MCF 10A (cell line): ENCODE results near the gene IHH. TPM values are rescaled to one million over a fixed set of nuclear protein-coding genes. Genes with fewer than 3 reads are reported as not detected.

Experiments
- BruUV-seq: library from RNA; stranded (reverse); fragments of 400-500 nt; replicated peaks from 2 replicates; lab custom pipeline; 2021; lab: Mats Ljungman, UMichigan
- CTCF ChIA-PET: fragments of 300-600 bp; sonication (Branson Sonifier 250); formaldehyde crosslinking; extraction: SDS; loops from one replicate; lab custom pipeline; 2021; ENCODE audit warnings: antibody characterized with exemption, inconsistent platforms; lab: Yijun Ruan, JAX
- POLR2A ChIA-PET: fragments of 300-600, 350-650 bp; sonication (Branson Sonifier 250); formaldehyde crosslinking; extraction: SDS; loops from one replicate; lab custom pipeline; 2020; ENCODE audit warnings: antibody characterized with exemption, inconsistent platforms; lab: Yijun Ruan, JAX
- DNase-seq: peaks from one replicate; pipeline ENCODE4 v3.0.0-alpha.2; 2018; ENCODE audit not compliant: unreplicated experiment
- H3K27ac Mint-ChIP-seq: one replicate; pipeline ENCODE4 v1.8.0; 2022; ENCODE audit warnings: mild to moderate bottlenecking, low read depth, mixed read lengths; ENCODE audit not compliant: unreplicated experiment
- H3K27me3 Mint-ChIP-seq: one replicate; pipeline ENCODE4 v1.8.0; 2022; ENCODE audit warnings: mixed read lengths; ENCODE audit not compliant: insufficient read depth, unreplicated experiment
- H3K36me3 Mint-ChIP-seq: one replicate; pipeline ENCODE4 v1.8.0; 2022; ENCODE audit warnings: mild to moderate bottlenecking, moderate library complexity, mixed read lengths; ENCODE audit not compliant: insufficient read depth, unreplicated experiment
- H3K4me1 Mint-ChIP-seq: one replicate; pipeline ENCODE4 v1.8.0; 2022; ENCODE audit warnings: mixed read lengths; ENCODE audit not compliant: insufficient read depth, unreplicated experiment
- H3K4me3 Mint-ChIP-seq: one replicate; pipeline ENCODE4 v1.8.0; 2022; ENCODE audit warnings: mild to moderate bottlenecking, moderate library complexity, mixed read lengths; ENCODE audit not compliant: unreplicated experiment
- H3K9me3 Mint-ChIP-seq: one replicate; pipeline ENCODE4 v1.8.0; 2022; ENCODE audit warnings: mixed read lengths; ENCODE audit not compliant: unreplicated experiment
- intact Hi-C: fragments of 100-400 bp; cut with micrococcal nuclease; formaldehyde crosslinking; loops from 2 replicates; pipeline ENCODE4 v1.14.1; 2022
- total RNA-seq: library from RNA; stranded (reverse); gene quantifications from 2 replicates; pipeline ENCODE4 v1.2.3, GENCODE V29; 2022
- TF ChIP-seq, protein P1 (sequence below): fragments of 200-600 bp; IDR thresholded peaks from one replicate; pipeline ENCODE4 v1.8.0; 2022; ENCODE audit warnings: antibody characterized with exemption, mild to moderate bottlenecking; ENCODE audit not compliant: unreplicated experiment

Gene IHH
- total RNA-seq, 1 experiment from 2014 or later = not detected

GRCh38 chr2:219030177-219030940, 30.4 kb downstream of the IHH start:
- TF ChIP-seq, protein P1, sequence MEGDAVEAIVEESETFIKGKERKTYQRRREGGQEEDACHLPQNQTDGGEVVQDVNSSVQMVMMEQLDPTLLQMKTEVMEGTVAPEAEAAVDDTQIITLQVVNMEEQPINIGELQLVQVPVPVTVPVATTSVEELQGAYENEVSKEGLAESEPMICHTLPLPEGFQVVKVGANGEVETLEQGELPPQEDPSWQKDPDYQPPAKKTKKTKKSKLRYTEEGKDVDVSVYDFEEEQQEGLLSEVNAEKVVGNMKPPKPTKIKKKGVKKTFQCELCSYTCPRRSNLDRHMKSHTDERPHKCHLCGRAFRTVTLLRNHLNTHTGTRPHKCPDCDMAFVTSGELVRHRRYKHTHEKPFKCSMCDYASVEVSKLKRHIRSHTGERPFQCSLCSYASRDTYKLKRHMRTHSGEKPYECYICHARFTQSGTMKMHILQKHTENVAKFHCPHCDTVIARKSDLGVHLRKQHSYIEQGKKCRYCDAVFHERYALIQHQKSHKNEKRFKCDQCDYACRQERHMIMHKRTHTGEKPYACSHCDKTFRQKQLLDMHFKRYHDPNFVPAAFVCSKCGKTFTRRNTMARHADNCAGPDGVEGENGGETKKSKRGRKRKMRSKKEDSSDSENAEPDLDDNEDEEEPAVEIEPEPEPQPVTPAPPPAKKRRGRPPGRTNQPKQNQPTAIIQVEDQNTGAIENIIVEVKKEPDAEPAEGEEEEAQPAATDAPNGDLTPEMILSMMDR = no peak
- Mint-ChIP-seq H3K4me3 (no peak overlapping the region), H3K9me3 (no peaks in the 10 kb centered on the region), H3K36me3 (no peaks in the 10 kb centered on the region), H3K27ac (no peak overlapping the region), H3K27me3 (peaks cover 38% of the 10 kb centered on the region), H3K4me1 (no peaks in the 10 kb centered on the region)
- ChIA-PET POLR2A (interaction anchor here (0.7 to 1.2 kb wide), 4 partner anchors 11 to 124 kb away, joined by 3 to 8 read pairs (median 4); partner anchors contain the start of gene CFAP65), CTCF (interaction anchor here (0.5 to 14.0 kb wide), 48 partner anchors 8 to 368 kb away, joined by 3 to 178 read pairs (median 6); partner anchors contain the start of gene CFAP65)
- intact Hi-C loops = no loop called here
- no peak for DNase-seq
- no TSS peak for BruUV-seq

DNA sequence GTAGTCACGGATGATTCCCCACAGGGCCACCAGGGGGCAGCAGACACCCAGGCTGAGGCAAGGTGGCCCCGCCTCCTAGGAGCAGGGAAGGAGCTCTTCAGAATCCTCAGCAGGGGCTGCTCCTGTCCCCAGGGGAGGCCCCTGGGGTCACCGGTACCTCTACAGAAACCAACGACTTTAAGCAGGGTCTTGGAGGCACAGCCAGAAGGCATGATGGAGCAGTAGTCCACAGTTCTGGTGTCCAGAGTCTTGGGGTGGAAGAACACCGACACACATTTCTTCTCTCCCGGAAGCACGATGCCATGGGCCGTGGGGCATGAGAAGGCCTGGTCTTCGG, 30.9 kb downstream of the IHH start:
- TF ChIP-seq, protein P1 = peak; percentile 95
- H3K36me3 Mint-ChIP-seq = peaks cover 4% of the 10 kb centered on the region
- H3K27ac Mint-ChIP-seq = no peak overlapping the region
- CTCF ChIA-PET = interaction anchor here (0.6 to 14.0 kb wide), 49 partner anchors 8 to 369 kb away, joined by 3 to 178 read pairs (median 6); partner anchors contain the start of gene CFAP65
- no peaks in the 10 kb centered on the region for H3K9me3 Mint-ChIP-seq
- peak; percentile 80 for DNase-seq
- no peak overlapping the region for H3K4me3 Mint-ChIP-seq
- BruUV-seq = no TSS peak
- peaks cover 32% of the 10 kb centered on the region for H3K27me3 Mint-ChIP-seq
- POLR2A ChIA-PET = interaction anchor here (1.0 to 1.2 kb wide), 3 partner anchors 11 to 125 kb away, joined by 4 to 8 read pairs (median 4); partner anchors contain the start of gene CFAP65
- H3K4me1 Mint-ChIP-seq = no peaks in the 10 kb centered on the region
- intact Hi-C loops = loop anchor here (1.0 kb wide), 3 partner anchors 33 to 126 kb away; no protein-coding TSS in a partner anchor

DNA sequence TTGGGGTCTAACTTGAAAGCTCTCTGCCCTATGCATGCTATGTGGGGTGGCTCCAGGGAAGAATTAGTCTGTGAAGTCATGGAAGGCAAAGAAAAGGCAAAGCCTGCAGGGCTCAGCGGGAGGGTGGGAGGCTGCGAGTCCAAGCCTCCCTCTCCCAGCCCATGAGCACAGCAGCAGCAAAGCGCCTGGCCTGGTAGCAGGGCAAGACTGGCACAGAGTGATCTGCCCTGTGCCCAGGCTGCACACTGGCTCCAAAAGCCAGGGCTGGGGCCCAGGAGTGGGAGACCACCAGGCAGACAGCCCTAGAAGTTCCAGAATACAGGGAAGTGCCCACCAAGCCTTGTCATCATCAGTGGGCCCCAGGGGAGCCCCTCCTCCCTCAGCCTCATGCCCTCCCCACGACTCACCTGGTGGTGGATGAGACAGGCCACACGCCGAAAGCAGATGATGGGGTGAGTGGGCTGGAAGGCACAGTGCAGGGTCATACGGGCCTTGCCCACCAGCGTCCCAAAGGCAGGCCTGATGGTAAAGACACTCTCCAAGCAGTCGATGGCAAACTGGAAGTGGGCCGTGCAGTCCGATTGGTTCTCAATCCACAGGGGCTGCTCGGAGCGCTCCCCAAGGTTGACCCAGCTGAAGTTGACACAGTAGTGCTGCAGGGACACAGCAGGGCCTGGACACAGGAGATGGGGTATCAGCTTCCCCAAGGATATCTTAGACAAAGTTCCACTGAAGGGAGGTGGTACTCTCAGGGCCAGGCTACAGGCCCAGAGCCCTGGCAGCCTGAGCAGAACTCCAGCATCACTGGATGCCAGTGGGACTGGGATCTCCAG, 31.5 kb downstream of the IHH start:
- DNase-seq = no peak
- BruUV-seq = no TSS peak
- Mint-ChIP-seq H3K27ac (no peak overlapping the region), H3K27me3 (peaks cover 26% of the 10 kb centered on the region), H3K36me3 (peaks cover 4% of the 10 kb centered on the region), H3K4me3 (no peak overlapping the region), H3K4me1 (no peaks in the 10 kb centered on the region), H3K9me3 (no peaks in the 10 kb centered on the region)
- ChIA-PET POLR2A (interaction anchor here (1.0 to 1.2 kb wide), 3 partner anchors 12 to 126 kb away, joined by 4 to 8 read pairs (median 4); partner anchors contain the start of gene CFAP65), CTCF (interaction anchor here (0.6 to 14.0 kb wide), 50 partner anchors 7 to 369 kb away, joined by 3 to 178 read pairs (median 6); partner anchors contain the start of gene CFAP65)
- intact Hi-C loops = loop anchor here (1.0 kb wide), 3 partner anchors 33 to 126 kb away; no protein-coding TSS in a partner anchor
- TF ChIP-seq, protein P1 = no peak
